Neural cell (in vitro differentiated cells): ENCODE measurements around the gene CDK17. TPM values are rescaled to one million over a fixed set of nuclear protein-coding genes. Genes with fewer than 3 reads are reported as not detected.

ENCODE experiments used
- H2AFZ ChIP-seq: fragments of 200-600, 300-800 bp; sonication (generic), shearing (Covaris generic); 2 replicates; pipeline ENCODE4 v1.6.0; 2014; ENCODE audit warnings: low read depth, mild to moderate bottlenecking, antibody characterized with exemption, low read length, moderate library complexity
- H3F3A ChIP-seq: fragments of 200-600 bp; shearing (Covaris generic); 2 replicates; pipeline ENCODE4 v1.6.1; 2016; ENCODE audit warnings: mild to moderate bottlenecking, moderate library complexity, mixed read lengths, antibody characterized with exemption, low read length; ENCODE audit not compliant: insufficient read depth, poor library complexity, severe bottlenecking
- H3K27ac ChIP-seq: fragments of 200-600, 300-800 bp; sonication (generic), shearing (Covaris generic); 2 replicates; pipeline ENCODE4 v1.5.1; 2014; ENCODE audit warnings: mild to moderate bottlenecking, low read length, moderate library complexity
- H3K27me3 ChIP-seq: fragments of 300-800, 200-600 bp; sonication (generic), shearing (Covaris generic); 2 replicates; pipeline ENCODE4 v1.6.0; 2014; ENCODE audit warnings: mild to moderate bottlenecking, low read depth, low read length, moderate library complexity; ENCODE audit not compliant: insufficient read depth
- H3K36me3 ChIP-seq: fragments of 300-800, 200-600 bp; sonication (generic), shearing (Covaris generic); 2 replicates; pipeline ENCODE4 v1.5.1; 2014; ENCODE audit warnings: mild to moderate bottlenecking, antibody characterized with exemption, low read length, moderate library complexity; ENCODE audit not compliant: insufficient read depth
- H3K4me2 ChIP-seq: fragments of 300-800, 200-600 bp; sonication (generic), shearing (Covaris generic); 2 replicates; pipeline ENCODE4 v1.6.0; 2014; ENCODE audit warnings: mild to moderate bottlenecking, low read length
- H3K4me3 ChIP-seq: fragments of 300-800, 200-600 bp; sonication (generic), shearing (Covaris generic); 2 replicates; pipeline ENCODE4 v1.5.1; 2014; ENCODE audit warnings: mild to moderate bottlenecking, low read length, moderate library complexity
- H3K79me2 ChIP-seq: fragments of 200-600 bp; shearing (Covaris generic); replicated peaks from 2 replicates; pipeline ENCODE4 v1.6.0; 2014; ENCODE audit warnings: mild to moderate bottlenecking, low read length, moderate library complexity; ENCODE audit not compliant: insufficient read depth
- H3K9ac ChIP-seq: fragments of 300-800, 200-600 bp; sonication (generic), shearing (Covaris generic); 2 replicates; pipeline ENCODE4 v1.6.1; 2016; ENCODE audit warnings: mild to moderate bottlenecking, low read length, mixed read lengths
- H3K9me2 ChIP-seq: fragments of 200-600 bp; shearing (Covaris generic); 2 replicates; pipeline ENCODE4 v1.6.1; 2016; ENCODE audit warnings: mild to moderate bottlenecking, low read length, mixed read lengths; ENCODE audit not compliant: insufficient read depth
- H3K9me3 ChIP-seq: fragments of 200-600, 300-800 bp; sonication (generic), shearing (Covaris generic); 2 replicates; pipeline ENCODE4 v1.6.1; 2016; ENCODE audit warnings: mild to moderate bottlenecking, mixed run types, low read length, moderate library complexity, mixed read lengths
- H4K20me1 ChIP-seq: fragments of 200-600 bp; shearing (Covaris generic); 2 replicates; pipeline ENCODE4 v1.6.1; 2016; ENCODE audit warnings: mild to moderate bottlenecking, mixed run types; ENCODE audit not compliant: insufficient read depth
- EP300 ChIP-seq: fragments of 450-650 bp; conservative IDR thresholded peaks from 2 replicates; pipeline ENCODE4 v1.6.1; 2014; ENCODE audit warnings: antibody characterized with exemption, mild to moderate bottlenecking, moderate library complexity; ENCODE audit not compliant: poor library complexity, severe bottlenecking
- EZH2 ChIP-seq: fragments of 200-600, 300-800 bp; shearing (Covaris generic), sonication (generic); IDR thresholded peaks from 2 replicates; pipeline ENCODE4 v1.6.1; 2014; ENCODE audit warnings: antibody characterized with exemption, low read length, borderline replicate concordance, mild to moderate bottlenecking; ENCODE audit not compliant: insufficient read depth, poor library complexity, severe bottlenecking
- MXI1 ChIP-seq: fragments of 450-650 bp; conservative IDR thresholded peaks from 2 replicates; pipeline ENCODE4 v1.6.1; 2014; ENCODE audit warnings: antibody characterized with exemption, mild to moderate bottlenecking; ENCODE audit not compliant: poor library complexity, severe bottlenecking
- POLR2AphosphoS5 ChIP-seq: IDR thresholded peaks from 2 replicates; pipeline ENCODE4 v1.6.1; 2012
- RAD21 ChIP-seq: fragments of 450-650 bp; conservative IDR thresholded peaks from 2 replicates; pipeline ENCODE4 v1.6.1; 2014; ENCODE audit warnings: antibody characterized with exemption, mild to moderate bottlenecking, moderate library complexity
- SMC3 ChIP-seq: fragments of 450-650 bp; conservative IDR thresholded peaks from 2 replicates; pipeline ENCODE4 v1.6.1; 2014; ENCODE audit warnings: antibody characterized with exemption, mild to moderate bottlenecking, moderate library complexity; ENCODE audit not compliant: poor library complexity
- TAF1 ChIP-seq: IDR thresholded peaks from 2 replicates; pipeline ENCODE4 v1.6.1; 2012; ENCODE audit warnings: low read depth
- polyA plus RNA-seq: library from polyadenylated mRNA; depleted of rRNA; stranded (reverse); fragments of >200 nt; gene quantifications from 2 replicates; pipeline ENCODE4 v1.2.3, GENCODE V29; 2014
- TF ChIP-seq, protein P1 (sequence below): IDR thresholded peaks from 2 replicates; pipeline ENCODE4 v1.6.1; 2012; ENCODE audit warnings: borderline replicate concordance
- TF ChIP-seq, protein P2 (sequence below): fragments of 450-650 bp; IDR thresholded peaks from 2 replicates; pipeline ENCODE4 v1.5.1; 2014; ENCODE audit warnings: antibody characterized with exemption, mild to moderate bottlenecking, moderate library complexity; ENCODE audit not compliant: poor library complexity, severe bottlenecking

Gene CDK17
- polyA plus RNA-seq, 1 donor from 2014 or later, result 119 TPM

DNA sequence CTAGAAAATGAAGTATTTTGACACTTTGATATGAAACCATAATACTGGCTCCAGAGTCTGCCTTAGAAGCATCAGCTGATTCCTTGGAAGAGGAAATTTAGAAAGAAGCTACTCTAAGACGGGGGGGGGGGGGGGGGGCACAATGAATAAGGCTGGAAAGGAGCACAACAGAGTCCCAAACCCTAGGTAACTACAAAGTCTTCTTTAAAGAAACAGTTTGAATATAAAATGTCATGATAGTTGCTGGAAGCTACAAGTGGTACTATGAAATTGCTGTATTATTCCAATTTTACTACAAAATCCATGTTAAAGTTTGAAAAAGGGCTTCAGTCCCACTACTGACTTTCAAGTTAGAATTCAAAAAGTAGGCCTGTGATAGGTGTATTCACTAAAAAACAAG lies 31.6 kb downstream of the CDK17 start:
- Histone ChIP-seq H3K27me3 (no peaks in the 10 kb centered on the region), H3K4me3 (no peak overlapping the region), H3K36me3 (no peaks in the 10 kb centered on the region), H3K9me3 (no peaks in the 10 kb centered on the region), H3K79me2 (peaks cover 69% of the 10 kb centered on the region), H2AFZ (no peak overlapping the region), H3K27ac (no peak overlapping the region), H3K9ac (no peak overlapping the region), H3K9me2 (no peaks in the 10 kb centered on the region), H3F3A (no peaks in the 10 kb centered on the region), H3K4me2 (no peak overlapping the region), H4K20me1 (no peaks in the 10 kb centered on the region)
- no peak for TF ChIP-seq EZH2
- TF ChIP-seq, protein P1, sequence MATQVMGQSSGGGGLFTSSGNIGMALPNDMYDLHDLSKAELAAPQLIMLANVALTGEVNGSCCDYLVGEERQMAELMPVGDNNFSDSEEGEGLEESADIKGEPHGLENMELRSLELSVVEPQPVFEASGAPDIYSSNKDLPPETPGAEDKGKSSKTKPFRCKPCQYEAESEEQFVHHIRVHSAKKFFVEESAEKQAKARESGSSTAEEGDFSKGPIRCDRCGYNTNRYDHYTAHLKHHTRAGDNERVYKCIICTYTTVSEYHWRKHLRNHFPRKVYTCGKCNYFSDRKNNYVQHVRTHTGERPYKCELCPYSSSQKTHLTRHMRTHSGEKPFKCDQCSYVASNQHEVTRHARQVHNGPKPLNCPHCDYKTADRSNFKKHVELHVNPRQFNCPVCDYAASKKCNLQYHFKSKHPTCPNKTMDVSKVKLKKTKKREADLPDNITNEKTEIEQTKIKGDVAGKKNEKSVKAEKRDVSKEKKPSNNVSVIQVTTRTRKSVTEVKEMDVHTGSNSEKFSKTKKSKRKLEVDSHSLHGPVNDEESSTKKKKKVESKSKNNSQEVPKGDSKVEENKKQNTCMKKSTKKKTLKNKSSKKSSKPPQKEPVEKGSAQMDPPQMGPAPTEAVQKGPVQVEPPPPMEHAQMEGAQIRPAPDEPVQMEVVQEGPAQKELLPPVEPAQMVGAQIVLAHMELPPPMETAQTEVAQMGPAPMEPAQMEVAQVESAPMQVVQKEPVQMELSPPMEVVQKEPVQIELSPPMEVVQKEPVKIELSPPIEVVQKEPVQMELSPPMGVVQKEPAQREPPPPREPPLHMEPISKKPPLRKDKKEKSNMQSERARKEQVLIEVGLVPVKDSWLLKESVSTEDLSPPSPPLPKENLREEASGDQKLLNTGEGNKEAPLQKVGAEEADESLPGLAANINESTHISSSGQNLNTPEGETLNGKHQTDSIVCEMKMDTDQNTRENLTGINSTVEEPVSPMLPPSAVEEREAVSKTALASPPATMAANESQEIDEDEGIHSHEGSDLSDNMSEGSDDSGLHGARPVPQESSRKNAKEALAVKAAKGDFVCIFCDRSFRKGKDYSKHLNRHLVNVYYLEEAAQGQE, result no peak
- TF ChIP-seq POLR2AphosphoS5, result no peak
- TF ChIP-seq SMC3, result no peak
- no peak for TF ChIP-seq EP300
- TF ChIP-seq RAD21, result no peak
- no peak for TF ChIP-seq TAF1
- TF ChIP-seq, protein P2, sequence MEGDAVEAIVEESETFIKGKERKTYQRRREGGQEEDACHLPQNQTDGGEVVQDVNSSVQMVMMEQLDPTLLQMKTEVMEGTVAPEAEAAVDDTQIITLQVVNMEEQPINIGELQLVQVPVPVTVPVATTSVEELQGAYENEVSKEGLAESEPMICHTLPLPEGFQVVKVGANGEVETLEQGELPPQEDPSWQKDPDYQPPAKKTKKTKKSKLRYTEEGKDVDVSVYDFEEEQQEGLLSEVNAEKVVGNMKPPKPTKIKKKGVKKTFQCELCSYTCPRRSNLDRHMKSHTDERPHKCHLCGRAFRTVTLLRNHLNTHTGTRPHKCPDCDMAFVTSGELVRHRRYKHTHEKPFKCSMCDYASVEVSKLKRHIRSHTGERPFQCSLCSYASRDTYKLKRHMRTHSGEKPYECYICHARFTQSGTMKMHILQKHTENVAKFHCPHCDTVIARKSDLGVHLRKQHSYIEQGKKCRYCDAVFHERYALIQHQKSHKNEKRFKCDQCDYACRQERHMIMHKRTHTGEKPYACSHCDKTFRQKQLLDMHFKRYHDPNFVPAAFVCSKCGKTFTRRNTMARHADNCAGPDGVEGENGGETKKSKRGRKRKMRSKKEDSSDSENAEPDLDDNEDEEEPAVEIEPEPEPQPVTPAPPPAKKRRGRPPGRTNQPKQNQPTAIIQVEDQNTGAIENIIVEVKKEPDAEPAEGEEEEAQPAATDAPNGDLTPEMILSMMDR, result no peak
- TF ChIP-seq MXI1, result no peak

DNA sequence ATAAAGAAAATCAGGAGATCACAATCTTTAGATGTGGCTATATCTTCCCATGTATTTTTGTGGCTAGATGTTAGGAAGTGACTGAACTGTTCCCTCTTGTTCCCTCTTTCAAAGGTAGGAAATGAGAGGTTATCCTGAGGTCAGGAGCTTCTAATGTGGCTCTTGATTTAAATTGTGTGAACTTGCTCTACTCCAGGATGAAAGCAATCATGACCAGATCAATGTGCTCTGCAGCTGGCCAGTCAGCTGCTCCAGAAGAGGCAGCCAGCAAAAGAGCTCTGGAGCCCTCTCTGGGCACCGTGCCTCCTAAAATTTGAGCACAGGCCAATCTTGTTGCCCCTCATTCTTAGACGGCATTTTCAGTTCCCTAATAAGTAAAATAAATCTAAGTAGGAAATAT lies 32.0 kb downstream of the CDK17 start:
- no peaks in the 10 kb centered on the region for H4K20me1 ChIP-seq
- no peaks in the 10 kb centered on the region for H3K9me2 ChIP-seq
- H3K4me2 ChIP-seq, result no peak overlapping the region
- TF ChIP-seq EP300 (no peak), TAF1 (no peak), EZH2 (no peak), RAD21 (no peak), SMC3 (no peak), POLR2AphosphoS5 (no peak), MXI1 (no peak)
- TF ChIP-seq, protein P2, result no peak
- TF ChIP-seq, protein P1, result no peak
- no peak overlapping the region for H3K9ac ChIP-seq
- no peaks in the 10 kb centered on the region for H3K27me3 ChIP-seq
- no peak overlapping the region for H3K27ac ChIP-seq
- peaks cover 68% of the 10 kb centered on the region for H3K79me2 ChIP-seq
- H2AFZ ChIP-seq, result no peak overlapping the region
- H3F3A ChIP-seq, result no peaks in the 10 kb centered on the region
- no peaks in the 10 kb centered on the region for H3K9me3 ChIP-seq
- H3K36me3 ChIP-seq, result no peaks in the 10 kb centered on the region
- no peak overlapping the region for H3K4me3 ChIP-seq
